ENCODE results near the gene CPEB4. TPM values are rescaled to one million over a fixed set of nuclear protein-coding genes. Genes with fewer than 3 reads are reported as not detected.

CPEB4 gene
- total and polyA plus RNA-seq, 2 donors (not counting 3 experiments of a cell fraction or from before 2014, with no cell fraction given): 11.3 to 16.4 TPM

- dilution Hi-C loops (cut with MboI; ENCODE audit: extremely low pct_ligation_motif_present, low sequenced_read_pairs): no loop called here
Measured at GRCh38 chr5:173884402-173885053, 3.6 kb upstream of the CPEB4 start.

More at GRCh38 chr5:173884402-173885053, 3.6 kb upstream of the CPEB4 start:
- FAIRE-seq (no peak), DNase-seq (ENCODE audit: low read depth, low spot score) (no peak)
- no peaks in the 10 kb centered on the region for H3K9me1 ChIP-seq (replicated peaks; ENCODE audit: control insufficient read depth, extremely low read depth, insufficient read depth, low read length)
- no peak overlapping the region for H3K4me3 ChIP-seq (replicated peaks in 1 of 3; ENCODE audit: insufficient read depth in 1 of 3, low read depth in 1 of 3, low read length in 3 of 3)
- H3K27ac ChIP-seq (ENCODE audit: insufficient read depth, low read depth, low read length): no peak overlapping the region
- intact Hi-C loops (cut with micrococcal nuclease): loop anchor here (1.0 kb wide), 1 partner anchor 265 kb away; no protein-coding TSS in a partner anchor
- no peak overlapping the region for H3K4me2 ChIP-seq (ENCODE audit: insufficient read depth, low read length)
- ChIA-PET CTCF (interaction anchor here (1.8 to 3.2 kb wide), 4 partner anchors 41 to 269 kb away, joined by 6 to 15 read pairs (median 9); partner anchors contain the start of gene BOD1), POLR2A (no interaction called here)
- H2AFZ ChIP-seq (ENCODE audit: low read depth, low read length): no peak overlapping the region
- no peak for TF ChIP-seq POLR2A (IDR thresholded peaks at IDR 0.05; ENCODE audit: low read depth, low read length)
- TF ChIP-seq EZH2 (IDR thresholded peaks at IDR 0.05; ENCODE audit: borderline replicate concordance, low read depth, low read length, severe bottlenecking): no peak
- TF ChIP-seq CTCF (IDR thresholded peaks at IDR 0.05; ENCODE audit: extremely low read depth in 1 of 2, insufficient read depth in 1 of 2, low read depth in 1 of 2, low read length in 2 of 2): no peak
- TF ChIP-seq POLR2AphosphoS5 (IDR thresholded peaks at IDR 0.05; ENCODE audit: insufficient read depth, low read depth, low read length): no peak
- TF ChIP-seq MAX (IDR thresholded peaks at IDR 0.05; ENCODE audit: insufficient read depth, insufficient read length): no peak
- TF ChIP-seq JUN (IDR thresholded peaks at IDR 0.05; ENCODE audit: borderline replicate concordance, insufficient read depth, insufficient read length, low read depth): no peak
- no peak for TF ChIP-seq GATA2 (IDR thresholded peaks at IDR 0.05; ENCODE audit: insufficient read depth, insufficient read length, low read depth, low read length)
- no peak for TF ChIP-seq FOS (IDR thresholded peaks at IDR 0.05; ENCODE audit: borderline replicate concordance, insufficient read depth, low read length)
- TF ChIP-seq MYC (IDR thresholded peaks at IDR 0.05; ENCODE audit: low read depth, low read length): no peak
- H3K36me3 ChIP-seq (ENCODE audit: control insufficient read depth in 2 of 2, extremely low read depth in 1 of 2, insufficient read depth in 2 of 2, low read length in 2 of 2): no peaks in the 10 kb centered on the region
- H3K9me3 ChIP-seq (replicated peaks; ENCODE audit: control insufficient read depth, insufficient read depth, low read length): no peaks in the 10 kb centered on the region
- no peaks in the 10 kb centered on the region for H3K27me3 ChIP-seq (ENCODE audit: control insufficient read depth in 2 of 2, insufficient read depth in 2 of 2, low read length in 2 of 2)
- peaks cover 16% of the 10 kb centered on the region for H3K4me1 ChIP-seq (ENCODE audit: control insufficient read depth, extremely low read depth, insufficient read depth, low read length)
- H3K9ac ChIP-seq (replicated peaks; ENCODE audit: extremely low read depth, insufficient read depth, low read length): no peak overlapping the region
- peaks cover 9% of the 10 kb centered on the region for H3K79me2 ChIP-seq (ENCODE audit: control insufficient read depth, insufficient read depth, low read length)
- BruUV-seq (replicated peaks): no TSS peak
- no peaks in the 10 kb centered on the region for H4K20me1 ChIP-seq (replicated peaks; ENCODE audit: control insufficient read depth, extremely low read depth, insufficient read depth, low read length)

Data from endothelial cell of umbilical vein (primary cell).